ENCODE results near the gene OLFML2B.

- TF ChIP-seq POLR2A (IDR thresholded peaks at IDR 0.05) (no peak), CTCF (IDR thresholded peaks at IDR 0.05) (no peak)
These were observed 45.5 kb downstream of the OLFML2B start for GRCh38 chr1:161978011-161978790.
